Islet of Langerhans (tissue), 1 donor: Measurements from ENCODE around the gene BTG1.
"Not testable (repeated sequence)": the region's sequence is repeated elsewhere in the genome, so short reads cannot be mapped to it uniquely, and the experiment has no call there.

Source experiments
- FAIRE-seq: peaks from one replicate; lab custom pipeline; 2011; peaks lifted over from hg19 to GRCh38; lab: Jason Lieb, UNC

BTG1 gene

DNA sequence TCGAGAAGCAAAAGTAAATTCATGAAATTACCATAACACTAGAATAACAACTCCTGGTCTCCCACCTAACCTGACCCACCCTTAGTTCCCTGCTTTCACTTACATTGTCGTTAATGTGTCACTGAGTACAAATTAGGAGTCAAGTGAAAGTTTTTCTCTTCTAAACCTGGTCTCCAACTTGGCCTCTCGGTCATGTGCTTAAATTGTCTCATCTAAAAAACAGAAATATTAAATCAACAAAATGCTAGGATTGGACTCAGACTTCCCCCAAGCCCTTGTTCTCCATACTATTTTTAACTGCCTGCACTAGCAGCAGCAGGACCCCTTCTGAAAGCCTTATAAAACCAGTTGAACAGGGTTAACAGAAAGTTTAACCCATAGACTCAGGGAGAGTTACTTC lies 1.8 kb upstream of the BTG1 start:
- no peak for FAIRE-seq

GRCh38 chr12:92146497-92147224 lies 1.0 kb upstream of the BTG1 start:
- FAIRE-seq = no peak

DNA sequence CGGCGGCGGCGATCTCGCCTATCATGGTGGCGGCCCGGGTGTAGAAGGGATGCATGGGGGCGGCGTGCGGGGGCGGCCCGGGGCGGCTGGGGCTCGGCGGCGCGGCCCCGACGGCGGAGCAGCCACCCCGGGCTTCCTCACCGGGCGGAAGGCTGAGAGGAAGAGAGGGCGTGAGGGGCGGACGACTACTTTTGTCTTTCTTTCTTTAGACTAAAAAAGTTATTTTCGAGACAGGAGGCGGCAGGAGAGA lies 240 bp downstream of the BTG1 start:
- no peak for FAIRE-seq

GRCh38 chr12:92144631-92145480 lies 790 bp downstream of the BTG1 start:
- FAIRE-seq = no peak

- FAIRE-seq = no peak
Measured at GRCh38 chr12:92143686-92144630, 1.7 kb downstream of the BTG1 start.

- FAIRE-seq = no peak
Measured at GRCh38 chr12:92143258-92143657, 2.4 kb downstream of the BTG1 start.

GRCh38 chr12:92142251-92142926 lies 3.3 kb downstream of the BTG1 start:
- FAIRE-seq = no peak

DNA sequence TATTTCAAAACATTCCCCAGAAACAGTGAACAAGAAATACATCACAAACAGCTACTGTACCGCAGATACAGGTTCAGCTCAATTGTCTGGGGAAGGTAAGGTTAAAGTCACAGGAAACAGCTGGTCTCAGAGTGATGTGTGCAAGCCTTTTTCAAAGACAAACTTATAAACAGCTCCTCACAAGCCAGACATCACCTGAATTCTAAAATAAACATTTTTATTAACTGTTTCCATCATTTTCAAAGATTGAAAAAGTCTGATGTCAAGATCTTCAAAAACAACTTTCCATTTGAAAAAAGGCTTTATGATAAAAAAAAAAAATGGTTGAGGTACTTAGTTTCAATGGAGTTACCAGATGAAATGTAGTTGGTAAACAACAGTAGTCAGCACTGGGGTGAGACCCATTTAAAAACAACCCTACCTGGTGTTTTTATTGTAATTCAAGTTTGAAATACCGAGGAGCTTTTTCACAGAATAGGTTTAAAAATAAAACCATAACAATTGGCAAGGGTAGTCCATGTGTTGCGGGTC lies 4.0 kb downstream of the BTG1 start:
- peak; percentile 86 for FAIRE-seq

DNA sequence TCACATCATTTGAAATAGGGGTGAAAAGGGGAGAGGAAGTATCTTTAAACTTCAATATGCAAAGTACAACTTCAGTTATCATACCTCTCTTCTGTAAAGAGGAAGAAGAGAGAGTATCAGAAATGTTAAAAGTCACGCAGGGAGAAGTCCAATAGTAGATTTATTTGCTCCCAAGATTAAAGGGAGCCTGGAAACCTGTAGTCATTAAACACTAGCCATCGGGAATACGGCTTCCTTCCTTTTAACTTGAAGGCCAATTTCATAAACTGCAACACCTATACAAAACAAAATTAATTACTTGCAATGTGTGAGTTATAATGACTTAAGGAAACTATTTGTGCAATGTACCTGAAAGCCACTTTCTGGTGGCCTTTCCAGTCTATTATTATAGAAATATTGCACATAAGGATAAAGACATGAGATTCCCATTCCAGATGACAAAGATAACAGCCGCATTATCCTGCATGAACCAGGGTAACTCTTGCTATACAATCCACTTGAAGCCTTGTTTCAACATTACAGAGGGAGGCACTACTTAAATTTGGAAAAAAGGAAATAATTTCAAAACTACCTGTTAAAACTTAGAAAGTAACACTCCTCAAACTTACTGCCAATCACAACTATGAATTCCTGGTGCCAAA lies 4.6 kb downstream of the BTG1 start:
- peak; percentile 9 for FAIRE-seq

- FAIRE-seq = no peak
Measured at GRCh38 chr12:92140156-92140555, 5.5 kb downstream of the BTG1 start.

DNA sequence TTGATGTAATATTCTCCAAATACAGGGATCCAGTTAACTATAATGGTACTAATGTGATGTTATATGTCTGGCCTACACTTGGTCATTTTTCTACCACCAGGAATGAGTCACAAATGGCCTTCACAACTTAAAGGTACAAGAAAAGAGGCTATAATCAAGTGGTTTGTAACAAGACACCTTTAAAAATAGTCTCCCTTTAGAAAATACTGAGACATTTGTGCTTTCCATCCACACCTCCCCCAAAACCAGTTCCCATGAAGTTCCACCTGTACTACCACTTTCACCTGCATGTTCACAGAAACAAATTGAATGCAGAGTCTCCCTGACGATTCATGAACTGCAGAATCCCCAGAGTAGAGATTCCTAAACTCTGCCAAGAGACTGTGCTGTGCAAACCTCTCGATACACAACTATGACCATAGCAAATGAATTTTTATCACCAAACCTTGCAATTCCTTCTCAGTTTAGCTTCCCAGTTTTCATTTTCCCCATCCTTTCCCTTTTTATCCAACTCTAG lies 6.0 kb downstream of the BTG1 start:
- no peak for FAIRE-seq

DNA sequence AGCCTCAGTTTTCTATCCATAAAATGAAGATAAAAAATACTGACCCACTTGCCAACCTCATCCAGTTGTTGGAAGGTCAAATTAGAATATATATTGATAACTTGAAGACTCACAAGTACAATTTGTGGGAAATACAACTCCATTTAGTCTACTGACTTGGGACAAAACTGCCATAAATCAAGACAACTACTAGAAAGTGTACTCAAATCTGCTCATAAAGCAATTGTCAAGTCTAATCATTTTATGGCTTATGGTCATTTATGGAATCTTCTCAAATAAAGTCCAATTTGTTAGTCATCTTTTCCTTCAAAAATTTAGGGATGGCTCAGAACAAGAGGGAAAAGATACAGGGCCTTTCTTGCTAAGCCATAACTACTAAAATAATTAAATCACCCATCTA lies 7.0 kb downstream of the BTG1 start:
- FAIRE-seq = peak; percentile 74

GRCh38 chr12:92138144-92138543 lies 7.5 kb downstream of the BTG1 start:
- no peak for FAIRE-seq

- FAIRE-seq = peak; percentile 97
Measured at GRCh38 chr12:92136965-92137721, 8.5 kb downstream of the BTG1 start.

GRCh38 chr12:92136026-92136730 lies 9.5 kb downstream of the BTG1 start:
- FAIRE-seq = no peak

GRCh38 chr12:92135541-92135940 lies 10.1 kb downstream of the BTG1 start:
- FAIRE-seq = not testable (repeated sequence)

DNA sequence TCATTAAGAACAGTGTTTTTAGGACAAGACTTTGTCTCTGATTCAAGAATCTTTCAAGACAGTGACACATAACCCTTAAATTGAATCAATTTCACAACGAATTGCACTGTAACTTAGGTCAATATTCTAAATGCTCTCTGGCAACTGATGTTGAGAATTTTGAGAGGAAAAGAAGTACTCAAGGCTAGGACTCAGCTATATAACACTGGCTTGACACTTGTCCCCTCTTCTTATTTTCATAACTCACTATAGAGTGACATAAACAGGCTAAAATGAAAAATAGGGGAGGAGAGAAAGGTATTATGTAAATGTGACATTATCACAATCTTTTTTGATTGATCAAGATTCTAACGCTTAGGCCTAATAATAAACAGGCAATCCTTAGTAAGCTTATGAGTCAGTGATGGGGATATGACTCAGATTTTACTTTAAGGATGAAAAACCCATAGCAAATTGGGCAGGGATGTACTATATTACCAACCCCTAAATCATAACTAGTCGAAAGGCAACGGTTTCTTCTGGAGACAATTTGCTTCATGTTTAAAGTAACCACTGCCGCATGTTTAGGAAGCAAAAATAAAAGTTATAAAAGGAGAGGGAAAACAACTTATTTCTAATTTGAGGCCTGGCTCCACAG lies 10.9 kb downstream of the BTG1 start:
- FAIRE-seq = peak; percentile 49

DNA sequence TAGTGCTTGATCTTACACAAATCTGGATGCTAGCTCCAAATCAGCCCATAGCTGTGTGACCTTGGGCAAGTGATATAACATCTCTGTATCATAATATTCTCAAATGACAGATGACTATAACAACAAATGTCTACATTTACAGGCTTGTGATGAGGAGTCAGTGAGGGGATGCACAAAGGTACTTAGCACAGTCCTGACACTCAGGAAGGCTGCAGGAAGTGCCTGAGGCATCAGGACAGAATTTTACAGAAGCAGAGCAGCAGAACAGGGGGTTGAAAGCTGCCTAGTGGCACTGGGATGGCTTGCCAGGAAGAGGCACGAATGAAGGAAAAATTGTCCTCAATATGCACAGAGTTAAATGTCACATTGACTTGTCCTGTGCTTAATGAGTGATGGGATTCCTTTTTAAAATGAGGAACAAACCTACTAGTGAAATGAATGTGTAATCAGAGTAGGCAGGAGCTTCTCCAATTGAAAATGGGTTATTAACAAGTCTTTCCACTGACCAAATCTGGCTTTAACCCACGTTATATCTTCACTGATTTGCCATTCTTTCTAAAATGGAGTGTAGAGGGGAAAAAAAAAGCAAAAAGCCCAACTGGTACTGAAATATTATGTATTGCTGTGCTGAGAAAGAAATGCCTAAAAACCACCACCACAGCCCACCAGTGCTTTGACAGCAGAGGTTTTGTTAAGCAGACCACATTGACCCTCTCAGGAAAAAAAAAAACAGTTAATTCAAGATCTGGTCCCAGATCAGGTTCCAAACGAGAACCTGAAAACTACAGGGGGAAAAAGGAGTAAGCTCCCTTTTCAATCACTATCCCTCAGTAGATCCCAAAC lies 11.6 kb downstream of the BTG1 start:
- no peak for FAIRE-seq
